CD4-positive, alpha-beta T cell treated with Interleukin-4 for 1 hour (primary cell): ENCODE results near the gene LRRC73.
"Not testable (repeated sequence)": the region's sequence is repeated elsewhere in the genome, so short reads cannot be mapped to it uniquely, and the experiment has no call there.

Source experiments
- DNase-seq, 2 donors: peaks; one replicate each; pipeline ENCODE4 v3.0.0-alpha.2; 2020 to 2022

The LRRC73 gene

DNA sequence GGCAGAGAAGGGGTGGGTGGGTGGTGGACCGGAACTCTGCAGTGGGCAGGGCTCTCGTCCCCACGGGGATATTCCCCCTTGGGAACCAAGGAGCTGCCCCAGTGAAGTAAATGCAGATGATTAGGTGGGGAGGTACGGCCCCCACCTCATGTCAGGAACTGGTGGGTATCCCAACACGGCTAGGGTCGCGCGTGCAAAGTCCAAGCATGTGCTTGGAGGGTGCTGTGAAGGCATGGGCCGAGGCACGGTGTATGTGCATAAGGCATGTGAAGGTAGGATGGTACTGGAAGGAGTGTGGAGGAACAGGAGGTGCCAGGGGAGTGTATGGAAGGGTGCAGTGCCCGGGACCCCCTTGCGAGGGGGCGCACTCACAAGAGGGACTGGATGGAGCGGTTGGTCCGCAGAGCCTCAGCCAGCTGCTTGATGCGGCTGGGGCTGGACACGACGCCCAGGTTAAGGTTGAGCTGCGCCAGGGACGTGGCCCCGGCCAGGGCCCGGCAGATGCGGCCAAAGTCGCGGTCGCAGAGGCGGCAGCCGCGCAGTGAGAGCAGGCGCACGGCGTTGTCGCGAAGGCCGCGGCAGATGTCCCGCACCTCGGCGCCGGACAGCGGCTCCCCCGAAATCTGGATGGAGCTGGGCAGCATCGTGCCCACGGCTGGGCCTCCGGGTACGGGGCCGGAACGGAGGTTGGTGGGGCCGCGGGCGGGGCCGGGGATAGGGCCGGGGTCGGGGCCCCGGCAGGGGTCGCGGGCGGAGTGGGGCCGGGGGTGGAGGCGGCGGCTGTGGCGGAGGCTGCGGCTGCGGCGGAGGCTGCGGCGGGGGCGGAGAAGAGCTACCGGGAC lies 783 bp downstream of the LRRC73 start:
- no peak for DNase-seq

GRCh38 chr6:43508481-43509141 lies 1.5 kb downstream of the LRRC73 start:
- no peak for DNase-seq

DNA sequence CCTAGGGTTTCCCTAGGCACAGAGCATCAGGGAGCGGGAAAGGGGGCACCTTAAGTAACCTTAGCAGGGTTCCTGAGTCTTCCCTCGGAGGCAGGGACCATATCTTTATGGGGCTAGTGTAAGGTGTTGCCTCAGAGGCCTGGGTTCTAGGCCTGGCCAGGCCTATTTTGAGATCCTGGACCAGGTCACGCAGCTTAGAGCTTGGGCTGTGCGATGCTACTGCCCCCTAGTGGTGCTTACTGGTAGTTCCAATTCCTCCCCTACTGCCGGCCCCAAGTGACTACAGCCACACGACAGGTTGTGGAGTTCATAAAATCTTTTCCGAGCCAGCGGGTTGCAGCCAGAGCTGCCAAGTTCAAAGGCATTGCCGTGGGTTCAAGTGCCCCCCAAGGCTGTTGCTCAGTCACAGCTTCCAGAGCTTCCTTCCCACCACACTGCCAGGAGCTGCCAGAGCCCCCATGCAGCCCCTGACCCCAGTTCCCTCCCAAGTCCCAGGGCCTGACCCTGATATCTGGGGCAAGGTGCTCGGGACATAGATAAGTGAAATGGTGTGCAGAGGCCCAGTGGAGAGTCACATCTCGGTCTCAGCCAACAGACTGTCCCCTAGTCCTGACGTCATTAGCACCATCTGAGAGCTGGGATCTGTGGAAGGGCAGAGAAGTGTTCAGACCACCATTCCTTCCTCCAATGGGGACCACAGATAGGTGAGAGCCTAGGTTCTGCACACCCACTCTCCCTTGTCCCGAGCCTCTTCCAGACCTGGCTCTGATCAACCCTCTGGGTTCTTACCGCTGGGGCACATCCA lies 3.3 kb downstream of the LRRC73 start:
- peak; percentile 83 to 86 for DNase-seq

- peak in 1 of 2 donors; percentile 9 for DNase-seq
Observed at GRCh38 chr6:43506171-43506570, 4.0 kb downstream of the LRRC73 start.

DNA sequence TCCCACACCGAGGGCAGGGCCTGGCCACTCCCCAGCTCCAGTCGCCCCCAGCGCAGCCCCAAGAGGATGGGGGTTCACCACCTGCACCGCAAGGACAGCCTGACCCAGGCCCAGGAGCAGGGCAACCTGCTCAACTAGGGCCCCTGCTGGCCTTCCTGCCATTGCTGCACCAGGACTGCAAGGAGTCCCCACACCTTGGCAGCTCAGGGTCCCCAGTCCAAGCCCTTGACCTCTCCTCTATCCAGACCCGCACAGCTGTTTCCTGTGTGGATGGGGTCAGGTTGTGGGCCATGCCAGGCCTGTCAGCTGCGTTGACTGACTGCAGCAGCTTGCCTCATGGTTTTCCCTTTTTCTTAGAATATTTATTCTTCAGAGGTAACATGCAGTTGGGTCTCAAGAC lies 4.4 kb downstream of the LRRC73 start:
- DNase-seq = no peak

DNA sequence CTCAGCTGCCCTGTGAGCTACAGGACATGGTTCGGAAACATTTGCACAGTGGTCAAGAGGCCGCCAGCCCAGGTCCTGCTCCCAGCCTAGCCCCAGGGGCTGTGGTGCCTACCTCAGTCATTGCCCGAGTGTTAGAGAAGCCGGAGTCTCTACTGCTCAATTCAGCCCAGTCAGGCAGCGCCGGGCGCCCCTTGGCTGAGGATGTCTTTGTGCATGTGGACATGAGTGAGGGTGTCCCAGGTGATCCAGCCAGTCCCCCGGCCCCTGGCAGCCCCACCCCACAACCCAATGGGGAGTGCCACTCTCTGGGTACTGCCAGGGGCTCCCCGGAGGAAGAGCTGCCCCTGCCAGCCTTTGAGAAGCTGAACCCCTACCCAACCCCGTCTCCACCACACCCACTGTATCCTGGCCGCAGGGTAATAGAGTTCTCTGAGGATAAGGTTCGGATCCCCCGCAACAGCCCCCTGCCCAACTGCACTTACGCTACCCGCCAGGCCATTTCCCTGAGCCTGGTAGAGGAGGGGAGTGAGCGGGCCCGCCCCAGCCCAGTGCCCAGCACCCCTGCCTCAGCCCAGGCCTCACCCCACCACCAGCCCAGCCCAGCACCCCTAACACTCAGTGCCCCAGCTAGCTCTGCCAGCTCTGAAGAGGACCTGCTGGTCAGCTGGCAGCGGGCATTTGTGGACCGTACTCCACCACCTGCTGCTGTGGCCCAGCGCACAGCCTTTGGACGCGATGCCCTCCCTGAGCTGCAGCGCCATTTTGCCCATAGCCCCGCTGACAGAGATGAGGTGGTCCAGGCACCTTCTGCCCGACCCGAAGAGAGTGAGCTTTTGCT lies 5.2 kb downstream of the LRRC73 start:
- no peak for DNase-seq

DNA sequence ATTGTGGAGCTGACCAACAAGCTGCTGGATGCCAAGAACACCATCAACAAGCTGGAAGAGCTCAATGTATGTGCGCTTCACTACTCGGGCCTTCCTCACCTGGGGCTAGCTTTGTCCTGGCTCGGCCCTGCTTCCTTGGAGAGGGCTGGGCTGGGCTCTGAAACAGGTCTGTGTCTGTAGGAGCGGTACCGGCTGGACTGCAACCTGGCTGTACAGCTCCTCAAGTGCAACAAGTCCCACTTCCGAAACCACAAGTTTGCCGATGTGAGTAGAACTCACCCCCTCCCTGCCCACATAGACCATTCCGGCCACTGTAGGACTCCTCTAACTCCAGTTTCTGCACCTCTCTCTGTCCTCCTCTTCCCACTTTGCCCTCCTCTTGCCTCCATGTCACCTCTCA lies 6.7 kb downstream of the LRRC73 start:
- DNase-seq = no peak

- DNase-seq = no peak
Observed at GRCh38 chr6:43502666-43503065, 7.5 kb downstream of the LRRC73 start.

DNA sequence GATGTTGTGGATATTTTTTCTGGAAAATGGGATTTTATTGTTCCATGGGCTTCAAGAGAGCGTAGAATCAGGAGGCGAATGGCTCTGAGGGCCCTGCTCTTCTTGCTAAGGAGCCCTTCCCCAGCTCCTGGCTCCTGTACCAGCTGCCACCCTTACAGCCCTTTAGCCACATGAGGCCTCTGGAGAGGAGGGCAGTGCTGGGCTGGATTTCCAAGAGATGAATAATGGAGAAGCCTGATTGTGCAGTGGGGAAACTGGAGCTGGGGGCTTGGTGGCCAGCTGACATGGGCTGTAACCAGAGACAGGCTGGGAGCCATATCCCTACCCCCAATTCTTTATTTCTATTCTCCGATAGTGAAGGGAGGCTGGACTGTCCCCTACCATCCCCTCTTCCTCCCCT lies 9.2 kb downstream of the LRRC73 start:
- no peak for DNase-seq

GRCh38 chr6:43499028-43499815 lies 10.9 kb downstream of the LRRC73 start:
- no peak for DNase-seq

DNA sequence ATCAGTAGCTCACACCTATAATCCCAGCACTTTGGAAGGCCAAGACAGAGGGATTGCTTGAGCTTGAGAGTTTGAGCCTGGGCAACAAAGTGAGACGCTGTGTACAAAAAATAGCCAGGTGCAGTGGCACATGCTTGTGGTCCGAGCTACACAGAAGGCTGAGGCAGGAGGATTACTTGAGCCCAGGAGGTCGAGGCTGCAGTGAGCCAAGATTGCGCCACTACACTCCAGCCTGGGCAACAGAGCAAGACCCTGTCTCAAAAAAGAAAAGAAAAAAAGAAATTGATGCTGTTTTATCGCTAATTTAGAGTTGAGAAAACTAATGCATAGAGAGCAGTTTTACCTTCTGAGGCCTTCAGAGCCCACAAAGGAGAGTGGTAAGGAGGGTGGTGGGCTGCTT lies 11.9 kb downstream of the LRRC73 start:
- not testable (repeated sequence) for DNase-seq

- DNase-seq = no peak
Observed at GRCh38 chr6:43497689-43498088, 12.5 kb downstream of the LRRC73 start.

GRCh38 chr6:43497129-43497396 lies 13.1 kb downstream of the LRRC73 start:
- DNase-seq = no peak

DNA sequence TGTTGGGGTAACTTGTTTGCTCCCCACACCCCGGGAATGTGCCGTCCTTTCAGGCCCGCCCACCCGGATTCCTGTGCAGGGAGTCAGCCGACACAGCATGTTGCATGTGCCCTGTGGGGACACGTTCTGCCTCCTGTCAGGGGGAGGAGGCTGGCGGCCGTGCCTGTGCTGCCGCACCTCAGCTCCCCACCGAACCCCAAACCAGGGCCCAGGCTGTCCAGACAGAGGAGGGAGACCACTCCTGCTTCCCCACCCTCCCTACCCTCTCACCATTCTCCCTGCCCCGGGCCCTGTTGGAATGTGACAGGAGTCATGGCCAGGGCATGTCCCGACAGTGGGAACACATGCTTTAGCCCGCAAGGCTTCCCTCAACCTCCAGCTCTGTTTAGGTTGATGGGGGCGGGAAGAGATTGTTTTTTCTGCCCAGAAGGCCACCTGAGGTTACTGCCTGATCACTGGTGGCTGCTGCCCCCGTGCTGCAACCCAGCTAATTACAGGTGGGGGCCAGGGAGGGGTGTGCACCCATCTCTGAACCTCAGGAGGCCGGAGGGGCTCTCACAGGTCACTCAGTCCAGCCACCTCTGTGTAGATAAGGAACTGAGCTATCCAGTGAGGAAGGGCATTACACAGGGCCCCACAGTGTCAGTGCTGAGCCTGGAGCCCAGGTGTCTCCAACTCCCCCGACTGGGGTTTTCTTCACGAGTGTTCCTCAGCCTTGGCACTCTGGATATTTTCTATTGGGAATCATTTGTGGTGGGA lies 13.6 kb downstream of the LRRC73 start:
- DNase-seq = peak in 1 of 2 donors; percentile 31

DNA sequence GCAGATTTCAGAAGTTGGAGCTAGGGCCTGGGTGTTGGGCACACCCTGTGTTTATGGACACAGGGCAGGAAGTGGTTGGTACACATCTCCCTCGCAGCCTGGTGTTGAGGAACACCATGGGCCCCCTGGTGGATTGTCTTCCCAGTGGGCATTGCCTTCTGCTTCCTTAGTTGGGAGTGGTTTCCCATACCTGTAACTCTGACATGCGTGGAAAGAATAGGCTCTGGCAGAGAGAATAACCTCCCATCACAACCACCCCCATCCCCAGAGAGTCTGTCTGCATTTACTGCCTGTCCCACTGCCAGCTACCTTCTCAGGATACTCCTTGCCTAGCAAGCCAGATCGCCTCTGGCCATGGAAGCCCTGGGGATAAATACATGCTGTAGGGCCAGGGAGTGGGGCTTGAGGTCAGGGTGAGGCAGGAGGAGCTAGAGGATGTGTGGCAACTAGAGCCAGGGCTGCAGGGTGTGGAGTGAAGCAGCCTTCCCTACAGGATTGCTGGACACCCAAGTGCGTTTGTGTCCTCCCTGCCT lies 14.7 kb downstream of the LRRC73 start:
- DNase-seq = peak in 1 of 2 donors; percentile 47

DNA sequence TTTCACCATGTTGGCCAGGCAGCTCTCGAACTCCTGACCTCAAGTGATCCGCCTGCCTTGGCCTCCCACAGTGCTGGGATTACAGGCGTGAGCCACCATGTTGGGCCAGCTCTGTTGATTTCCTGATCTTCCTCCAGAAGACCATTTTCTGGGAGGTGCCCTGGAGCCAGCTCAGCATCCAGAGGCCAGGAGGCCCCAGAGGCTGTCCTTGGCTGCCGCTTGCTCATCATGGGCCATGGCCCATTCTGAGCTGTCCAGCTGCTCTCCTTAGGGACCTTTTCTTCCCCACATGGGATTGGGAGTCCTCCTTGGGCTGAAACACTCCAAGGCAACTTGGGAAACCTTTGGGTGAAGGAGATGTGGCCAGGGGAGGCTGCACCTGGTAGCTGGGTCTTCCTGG lies 15.4 kb downstream of the LRRC73 start:
- DNase-seq = no peak

- DNase-seq = no peak
Observed at GRCh38 chr6:43494321-43494720, 15.8 kb downstream of the LRRC73 start.

- DNase-seq = no peak
Observed at GRCh38 chr6:43493833-43494232, 16.3 kb downstream of the LRRC73 start.

DNA sequence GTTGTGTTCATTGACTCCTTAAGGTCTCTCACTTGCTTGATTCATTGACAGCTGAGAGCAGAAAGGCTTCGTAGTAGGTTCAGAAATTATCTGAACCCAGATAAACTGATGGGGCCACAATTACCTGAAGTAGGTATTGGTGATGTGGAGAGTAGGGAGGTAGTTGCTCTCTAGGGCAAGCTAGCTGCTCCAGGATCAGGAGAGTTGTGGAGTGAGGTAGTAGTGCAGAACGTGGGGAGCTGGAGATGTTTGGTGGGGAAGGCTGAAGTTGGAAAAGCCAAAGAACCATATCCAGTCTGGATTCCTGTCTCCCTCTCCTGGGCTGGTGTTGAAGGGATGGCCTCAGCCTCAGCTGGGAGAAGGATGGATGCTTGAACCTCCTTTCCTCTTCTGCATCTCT lies 16.9 kb downstream of the LRRC73 start:
- DNase-seq = no peak

GRCh38 chr6:43492673-43493072 lies 17.5 kb downstream of the LRRC73 start:
- no peak for DNase-seq
